Heart left ventricle (tissue), 13 donors: ENCODE measurements around the gene SLC25A26.

Experiments
- POLR2A ChIP-seq, 2 donors: fragments of 450-650 bp; IDR thresholded peaks; one replicate each; pipeline ENCODE4 v1.6.1; 2017; ENCODE audit warnings: antibody characterized with exemption in 2 of 2, mild to moderate bottlenecking in 2 of 2, moderate library complexity in 2 of 2
- TF ChIP-seq, protein P1 (sequence below), 12 donors: fragments of 200-600 bp; sonication (generic) in 4 of 12; IDR thresholded peaks; one replicate each; pipeline versions ENCODE4 v1.5.0 to v1.8.0; 2018 to 2022; ENCODE audit warnings: antibody characterized with exemption in 12 of 12, mild to moderate bottlenecking in 5 of 12
- donor health status: ischemic (EF 13 %, LVEDD 7.1; RV severe dilation, severe dysfunction).
- donor health status: DM: no; HTN: yes; CAD: no.
- donor health status: DM: no; HTN: no; CAD: no.
- donor health status: ischemic (EF 25% LVEDD 6.9; RV normal size, moderate dysfunction).
- donor health status: ischemic (EF 25% LVEDD 5.7; RV mildly dilated, moderate dysfunction).
- donor health status: ischemic (EF 35%, LVEDD 5.7; RV mildly dilated, moderate dysfunction).
- donor health status: nonischemic (EF 11% LVEDD 7.7; RV severe dilation, severe dysfunction).
- donor health status: DM: yes; HTN: yes; CAD: no.
- donor health status: PGD.
- donor health status: ischemic (EF 29% LVEDD 5.4; RV normal size, mild dysfunction).
- donor health status: nonischemic (EF 23%, LVEDD 6.1; RV moderate dilation, normal function).

DNA sequence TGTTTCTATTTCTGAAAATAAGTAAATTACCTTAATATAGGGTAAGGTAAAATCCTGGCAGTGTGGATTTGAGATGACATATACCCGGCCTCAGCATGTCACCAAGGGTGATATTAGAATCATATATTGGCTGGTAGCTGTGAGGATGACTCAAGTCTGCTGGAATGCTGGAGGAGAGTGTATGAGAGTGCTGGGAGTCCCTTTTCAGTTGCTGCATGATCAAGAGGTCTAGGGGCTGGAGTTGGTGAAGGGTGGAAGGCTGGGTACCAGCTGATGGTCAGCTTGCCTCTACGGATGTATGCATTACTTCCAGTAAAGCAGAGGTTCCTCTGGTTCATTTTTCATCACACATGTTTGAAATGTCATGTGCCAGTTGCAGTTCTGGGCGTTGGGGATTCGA, 40.6 kb downstream of the SLC25A26 start:
- TF ChIP-seq, protein P1, sequence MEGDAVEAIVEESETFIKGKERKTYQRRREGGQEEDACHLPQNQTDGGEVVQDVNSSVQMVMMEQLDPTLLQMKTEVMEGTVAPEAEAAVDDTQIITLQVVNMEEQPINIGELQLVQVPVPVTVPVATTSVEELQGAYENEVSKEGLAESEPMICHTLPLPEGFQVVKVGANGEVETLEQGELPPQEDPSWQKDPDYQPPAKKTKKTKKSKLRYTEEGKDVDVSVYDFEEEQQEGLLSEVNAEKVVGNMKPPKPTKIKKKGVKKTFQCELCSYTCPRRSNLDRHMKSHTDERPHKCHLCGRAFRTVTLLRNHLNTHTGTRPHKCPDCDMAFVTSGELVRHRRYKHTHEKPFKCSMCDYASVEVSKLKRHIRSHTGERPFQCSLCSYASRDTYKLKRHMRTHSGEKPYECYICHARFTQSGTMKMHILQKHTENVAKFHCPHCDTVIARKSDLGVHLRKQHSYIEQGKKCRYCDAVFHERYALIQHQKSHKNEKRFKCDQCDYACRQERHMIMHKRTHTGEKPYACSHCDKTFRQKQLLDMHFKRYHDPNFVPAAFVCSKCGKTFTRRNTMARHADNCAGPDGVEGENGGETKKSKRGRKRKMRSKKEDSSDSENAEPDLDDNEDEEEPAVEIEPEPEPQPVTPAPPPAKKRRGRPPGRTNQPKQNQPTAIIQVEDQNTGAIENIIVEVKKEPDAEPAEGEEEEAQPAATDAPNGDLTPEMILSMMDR (IDR thresholded peaks at IDR 0.05), result no peak
- no peak for TF ChIP-seq POLR2A (IDR thresholded peaks at IDR 0.05)
